Measurements from ENCODE around the gene METTL2B.

DNA sequence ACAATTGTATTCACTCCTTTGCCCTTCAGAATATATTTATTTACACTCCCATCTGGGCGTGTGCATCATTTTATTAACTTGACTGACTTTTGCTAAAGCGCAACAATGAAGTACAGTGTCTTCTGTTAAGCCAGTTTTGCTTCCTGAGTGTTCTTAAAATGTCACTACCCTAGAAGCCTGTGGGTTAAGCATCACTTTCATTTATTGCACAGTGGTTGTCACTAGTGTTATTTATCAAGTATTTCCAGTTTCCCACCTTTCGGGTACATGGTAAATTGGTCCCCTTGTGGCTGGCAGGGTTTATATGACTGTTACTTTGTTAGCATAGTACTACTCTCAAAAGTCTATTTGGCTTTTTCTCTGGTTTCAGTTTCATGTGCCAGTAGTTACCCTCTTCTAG is 17.6 kb upstream of the METTL2B start:
- TF ChIP-seq, protein P1, sequence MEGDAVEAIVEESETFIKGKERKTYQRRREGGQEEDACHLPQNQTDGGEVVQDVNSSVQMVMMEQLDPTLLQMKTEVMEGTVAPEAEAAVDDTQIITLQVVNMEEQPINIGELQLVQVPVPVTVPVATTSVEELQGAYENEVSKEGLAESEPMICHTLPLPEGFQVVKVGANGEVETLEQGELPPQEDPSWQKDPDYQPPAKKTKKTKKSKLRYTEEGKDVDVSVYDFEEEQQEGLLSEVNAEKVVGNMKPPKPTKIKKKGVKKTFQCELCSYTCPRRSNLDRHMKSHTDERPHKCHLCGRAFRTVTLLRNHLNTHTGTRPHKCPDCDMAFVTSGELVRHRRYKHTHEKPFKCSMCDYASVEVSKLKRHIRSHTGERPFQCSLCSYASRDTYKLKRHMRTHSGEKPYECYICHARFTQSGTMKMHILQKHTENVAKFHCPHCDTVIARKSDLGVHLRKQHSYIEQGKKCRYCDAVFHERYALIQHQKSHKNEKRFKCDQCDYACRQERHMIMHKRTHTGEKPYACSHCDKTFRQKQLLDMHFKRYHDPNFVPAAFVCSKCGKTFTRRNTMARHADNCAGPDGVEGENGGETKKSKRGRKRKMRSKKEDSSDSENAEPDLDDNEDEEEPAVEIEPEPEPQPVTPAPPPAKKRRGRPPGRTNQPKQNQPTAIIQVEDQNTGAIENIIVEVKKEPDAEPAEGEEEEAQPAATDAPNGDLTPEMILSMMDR (IDR thresholded peaks at IDR 0.05): no peak
- TF ChIP-seq EZH2 (IDR thresholded peaks at IDR 0.05): no peak

Data from neural progenitor cell (in vitro differentiated cells).